Ishikawa (cell line): Measurements from ENCODE around the gene KRT23.

Source experiments
- CEBPB ChIP-seq: IDR thresholded peaks from 2 replicates; pipeline ENCODE4 v1.6.1; 2012
- CREB1 ChIP-seq: IDR thresholded peaks from 2 replicates; pipeline ENCODE4 v1.6.1; 2012; ENCODE audit warnings: low read depth
- EGR1 ChIP-seq: IDR thresholded peaks from 2 replicates; pipeline ENCODE4 v1.6.1; 2012
- EP300 ChIP-seq: IDR thresholded peaks from 2 replicates; pipeline ENCODE4 v1.6.1; 2012; ENCODE audit warnings: borderline replicate concordance
- FOXM1 ChIP-seq: IDR thresholded peaks from 2 replicates; pipeline ENCODE4 v1.6.1; 2012; ENCODE audit warnings: low read depth, borderline replicate concordance
- NFIC ChIP-seq: IDR thresholded peaks from 2 replicates; pipeline ENCODE4 v1.6.1; 2012
- RAD21 ChIP-seq: IDR thresholded peaks from 2 replicates; pipeline ENCODE4 v1.6.1; 2012; ENCODE audit warnings: low read depth
- TAF1 ChIP-seq: IDR thresholded peaks from 2 replicates; pipeline ENCODE4 v1.6.1; 2012; ENCODE audit warnings: low read depth, mild to moderate bottlenecking
- TCF12 ChIP-seq: IDR thresholded peaks from 2 replicates; pipeline ENCODE4 v1.6.1; 2012; ENCODE audit warnings: low read depth
- TEAD4 ChIP-seq: IDR thresholded peaks from 2 replicates; pipeline ENCODE4 v1.6.1; 2012
- YY1 ChIP-seq: IDR thresholded peaks from 2 replicates; pipeline ENCODE4 v1.6.1; 2012; ENCODE audit warnings: low read depth
- ZBTB7A ChIP-seq: IDR thresholded peaks from 2 replicates; pipeline ENCODE4 v1.6.1; 2012; ENCODE audit warnings: low read depth
- TF ChIP-seq, protein P1 (sequence below): IDR thresholded peaks from 2 replicates; pipeline ENCODE4 v1.6.1; 2012; ENCODE audit warnings: low read depth, mild to moderate bottlenecking
- TF ChIP-seq, protein P2 (sequence below): IDR thresholded peaks from 2 replicates; pipeline ENCODE4 v1.6.1; 2012
- TF ChIP-seq, protein P3 (sequence below): IDR thresholded peaks from 2 replicates; pipeline ENCODE4 v1.6.1; 2012

Gene KRT23

DNA sequence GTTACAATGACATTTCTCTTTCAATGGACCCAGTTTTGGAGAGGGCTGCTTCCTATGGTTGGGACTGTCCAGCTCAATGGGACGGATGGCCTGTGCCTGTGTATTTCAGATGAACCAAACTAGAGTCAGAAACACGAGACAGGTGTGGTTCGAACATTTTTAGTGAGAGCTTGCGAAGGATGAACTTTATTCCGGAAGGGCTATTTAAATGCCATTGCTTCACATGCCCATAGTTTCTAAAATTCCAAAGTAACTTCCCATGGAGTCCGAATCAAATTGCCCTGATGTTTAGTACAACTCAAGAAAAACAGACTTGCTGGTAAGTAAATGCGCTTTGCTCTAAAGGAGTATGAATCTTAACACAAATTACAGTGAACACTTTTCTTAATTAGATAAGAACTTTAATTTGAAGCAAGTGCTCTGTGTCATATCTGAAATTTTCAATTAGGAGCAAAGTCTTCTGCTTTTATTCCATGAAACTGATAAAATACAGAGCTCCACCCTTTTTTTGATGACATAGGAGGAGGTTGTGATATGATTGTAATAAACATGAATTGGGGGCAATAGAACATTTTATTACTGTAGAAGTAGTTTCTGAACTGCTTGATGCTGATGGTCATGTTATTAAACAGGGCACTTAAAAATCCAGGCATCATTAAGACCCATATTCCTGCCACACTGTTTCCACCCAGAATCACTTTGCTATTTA lies 53.7 kb downstream of the KRT23 start:
- no peak for TF ChIP-seq ZBTB7A
- TF ChIP-seq EP300 = no peak
- TF ChIP-seq, protein P1, sequence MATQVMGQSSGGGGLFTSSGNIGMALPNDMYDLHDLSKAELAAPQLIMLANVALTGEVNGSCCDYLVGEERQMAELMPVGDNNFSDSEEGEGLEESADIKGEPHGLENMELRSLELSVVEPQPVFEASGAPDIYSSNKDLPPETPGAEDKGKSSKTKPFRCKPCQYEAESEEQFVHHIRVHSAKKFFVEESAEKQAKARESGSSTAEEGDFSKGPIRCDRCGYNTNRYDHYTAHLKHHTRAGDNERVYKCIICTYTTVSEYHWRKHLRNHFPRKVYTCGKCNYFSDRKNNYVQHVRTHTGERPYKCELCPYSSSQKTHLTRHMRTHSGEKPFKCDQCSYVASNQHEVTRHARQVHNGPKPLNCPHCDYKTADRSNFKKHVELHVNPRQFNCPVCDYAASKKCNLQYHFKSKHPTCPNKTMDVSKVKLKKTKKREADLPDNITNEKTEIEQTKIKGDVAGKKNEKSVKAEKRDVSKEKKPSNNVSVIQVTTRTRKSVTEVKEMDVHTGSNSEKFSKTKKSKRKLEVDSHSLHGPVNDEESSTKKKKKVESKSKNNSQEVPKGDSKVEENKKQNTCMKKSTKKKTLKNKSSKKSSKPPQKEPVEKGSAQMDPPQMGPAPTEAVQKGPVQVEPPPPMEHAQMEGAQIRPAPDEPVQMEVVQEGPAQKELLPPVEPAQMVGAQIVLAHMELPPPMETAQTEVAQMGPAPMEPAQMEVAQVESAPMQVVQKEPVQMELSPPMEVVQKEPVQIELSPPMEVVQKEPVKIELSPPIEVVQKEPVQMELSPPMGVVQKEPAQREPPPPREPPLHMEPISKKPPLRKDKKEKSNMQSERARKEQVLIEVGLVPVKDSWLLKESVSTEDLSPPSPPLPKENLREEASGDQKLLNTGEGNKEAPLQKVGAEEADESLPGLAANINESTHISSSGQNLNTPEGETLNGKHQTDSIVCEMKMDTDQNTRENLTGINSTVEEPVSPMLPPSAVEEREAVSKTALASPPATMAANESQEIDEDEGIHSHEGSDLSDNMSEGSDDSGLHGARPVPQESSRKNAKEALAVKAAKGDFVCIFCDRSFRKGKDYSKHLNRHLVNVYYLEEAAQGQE = no peak
- no peak for TF ChIP-seq NFIC
- TF ChIP-seq EGR1 = no peak
- no peak for TF ChIP-seq TCF12
- TF ChIP-seq, protein P2, sequence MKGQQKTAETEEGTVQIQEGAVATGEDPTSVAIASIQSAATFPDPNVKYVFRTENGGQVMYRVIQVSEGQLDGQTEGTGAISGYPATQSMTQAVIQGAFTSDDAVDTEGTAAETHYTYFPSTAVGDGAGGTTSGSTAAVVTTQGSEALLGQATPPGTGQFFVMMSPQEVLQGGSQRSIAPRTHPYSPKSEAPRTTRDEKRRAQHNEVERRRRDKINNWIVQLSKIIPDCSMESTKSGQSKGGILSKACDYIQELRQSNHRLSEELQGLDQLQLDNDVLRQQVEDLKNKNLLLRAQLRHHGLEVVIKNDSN = no peak
- TF ChIP-seq TAF1 = no peak
- no peak for TF ChIP-seq TEAD4

DNA sequence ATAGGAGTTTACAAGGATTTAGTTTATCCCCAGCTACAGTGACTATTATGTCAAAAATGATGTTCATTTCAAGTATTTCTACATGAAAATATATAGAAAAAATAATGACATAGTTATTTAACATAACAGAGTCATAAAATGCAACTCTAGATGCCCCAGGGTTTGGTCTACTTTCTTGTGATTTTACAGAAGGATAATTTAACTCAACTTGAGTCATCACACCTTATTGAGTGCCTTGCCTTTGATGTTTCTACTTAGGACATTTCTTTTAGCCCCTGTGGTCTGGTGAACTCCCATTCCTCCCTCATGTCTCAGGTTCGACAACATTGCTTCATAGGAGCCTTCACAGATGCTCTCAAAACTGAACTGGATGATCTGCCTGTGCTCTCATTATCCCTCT lies 54.4 kb downstream of the KRT23 start:
- TF ChIP-seq, protein P2 = no peak
- TF ChIP-seq RAD21 (no peak), EP300 (no peak), TAF1 (no peak), YY1 (no peak), CEBPB (no peak), NFIC (no peak), TEAD4 (no peak)

DNA sequence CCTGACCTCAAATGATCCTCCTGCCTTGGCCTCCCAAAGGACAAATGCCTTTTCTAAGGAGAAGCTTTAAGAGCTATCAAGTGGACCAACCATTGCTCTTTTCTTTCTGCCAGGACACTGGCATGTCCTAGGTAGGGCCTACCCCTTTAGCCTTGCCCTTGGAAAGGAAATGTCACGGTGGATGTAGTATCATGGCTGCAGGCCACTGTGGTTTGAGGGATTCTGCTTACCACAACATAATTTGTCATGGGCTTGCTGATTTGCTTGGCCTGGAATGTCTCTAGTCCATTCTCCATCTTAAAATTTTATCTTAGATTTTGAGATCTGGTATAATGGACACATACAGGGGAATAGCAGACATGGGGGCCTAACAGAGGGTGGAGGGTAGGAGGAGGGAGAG lies 58.4 kb downstream of the KRT23 start:
- TF ChIP-seq CEBPB = no peak

DNA sequence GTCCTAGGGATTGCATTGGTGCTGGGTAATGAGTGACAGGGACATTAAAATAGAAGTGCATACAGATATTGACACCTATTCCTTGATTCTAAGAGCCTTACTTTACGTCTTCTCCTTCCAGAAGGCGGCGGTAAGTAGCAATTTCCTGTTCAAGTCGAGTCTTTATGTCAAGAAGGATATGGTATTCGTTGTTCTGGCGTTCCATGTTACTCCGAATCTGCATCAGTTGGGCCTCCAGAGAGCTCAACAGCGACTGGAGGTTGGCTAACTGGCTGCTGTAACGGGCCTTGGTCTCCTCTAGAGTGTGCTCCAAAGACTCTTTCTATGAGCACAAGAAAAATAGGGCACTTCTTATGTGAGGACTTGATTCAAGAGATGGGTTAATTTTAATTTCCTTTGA lies 59.4 kb downstream of the KRT23 start:
- TF ChIP-seq TCF12 (no peak), YY1 (no peak), TAF1 (no peak), EP300 (no peak), CREB1 (no peak), NFIC (no peak), CEBPB (no peak), ZBTB7A (no peak), EGR1 (no peak), FOXM1 (no peak), RAD21 (no peak), TEAD4 (no peak)
- TF ChIP-seq, protein P1 = no peak
- TF ChIP-seq, protein P2 = no peak
- TF ChIP-seq, protein P3, sequence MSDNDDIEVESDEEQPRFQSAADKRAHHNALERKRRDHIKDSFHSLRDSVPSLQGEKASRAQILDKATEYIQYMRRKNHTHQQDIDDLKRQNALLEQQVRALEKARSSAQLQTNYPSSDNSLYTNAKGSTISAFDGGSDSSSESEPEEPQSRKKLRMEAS = no peak

DNA sequence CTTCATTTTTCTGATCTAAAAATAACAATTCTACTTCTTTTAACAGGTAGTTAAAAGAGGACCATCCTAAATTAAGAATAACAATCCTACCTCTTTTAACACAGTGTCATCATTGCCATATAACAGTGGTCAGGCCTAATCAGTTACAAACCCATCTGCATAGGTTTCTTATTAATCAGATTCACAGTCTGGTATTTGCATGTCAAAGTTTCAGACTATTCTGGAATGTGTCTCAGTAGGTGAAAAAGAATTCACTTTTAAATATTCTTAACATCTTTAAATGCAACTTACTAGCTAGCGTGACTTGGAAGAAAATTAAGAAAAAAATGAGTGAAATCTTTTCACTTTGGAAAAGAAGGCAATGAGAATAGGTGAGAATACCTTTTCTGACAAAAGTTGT lies 63.6 kb downstream of the KRT23 start:
- no peak for TF ChIP-seq RAD21
- TF ChIP-seq, protein P3 = no peak
- TF ChIP-seq, protein P1 = no peak
- no peak for TF ChIP-seq EGR1
- TF ChIP-seq TCF12 = no peak
- TF ChIP-seq, protein P2 = no peak
- TF ChIP-seq YY1 = no peak
- no peak for TF ChIP-seq NFIC
- no peak for TF ChIP-seq EP300
- no peak for TF ChIP-seq ZBTB7A
- no peak for TF ChIP-seq TAF1
- TF ChIP-seq CEBPB = no peak
- TF ChIP-seq TEAD4 = no peak
- no peak for TF ChIP-seq CREB1
- no peak for TF ChIP-seq FOXM1
